GM23248 (cell line): Measurements from ENCODE around the gene GLYR1.

Experiments
- EZH2 ChIP-seq: fragments of 200-600 bp; sonication (generic); IDR thresholded peaks from 2 replicates; pipeline ENCODE4 v1.6.1; 2018; ENCODE audit warnings: antibody characterized with exemption, mild to moderate bottlenecking; ENCODE audit not compliant: insufficient read depth, poor library complexity, severe bottlenecking
- EZH2phosphoT487 ChIP-seq: fragments of 200-600 bp; sonication (generic); IDR thresholded peaks from 2 replicates; pipeline ENCODE4 v1.6.1; 2018; ENCODE audit warnings: antibody characterized with exemption, moderate library complexity, mild to moderate bottlenecking, low read depth; ENCODE audit not compliant: insufficient read depth

GRCh38 chr16:4806280-4806679, 40.8 kb downstream of the GLYR1 start:
- TF ChIP-seq EZH2 = no peak
- no peak for TF ChIP-seq EZH2phosphoT487
